NCI-H226 (cell line): ENCODE results near the gene PAMR1.
A peak's percentile ranks its signal among the peaks of the same experiment; 100 is the strongest.
"Not testable (repeated sequence)": the region's sequence is repeated elsewhere in the genome, so short reads cannot be mapped to it uniquely, and the experiment has no call there.

Source experiments
- DNase-seq: peaks from one replicate; pipeline ENCODE4 v3.0.0-alpha.2; 2015

Gene PAMR1

GRCh38 chr11:35543481-35543880, 18.1 kb upstream of the PAMR1 start:
- DNase-seq = no peak

GRCh38 chr11:35541621-35542375, 16.4 kb upstream of the PAMR1 start:
- DNase-seq = peak; percentile 79

GRCh38 chr11:35540526-35540925, 15.1 kb upstream of the PAMR1 start:
- no peak for DNase-seq

- DNase-seq = no peak
These were observed 14.4 kb upstream of the PAMR1 start for GRCh38 chr11:35539781-35540281.

- DNase-seq = no peak
These were observed 13.8 kb upstream of the PAMR1 start for GRCh38 chr11:35539256-35539655.

GRCh38 chr11:35536470-35536869, 11.1 kb upstream of the PAMR1 start:
- DNase-seq = no peak

GRCh38 chr11:35531246-35531645, 5.8 kb upstream of the PAMR1 start:
- no peak for DNase-seq

- peak; percentile 93 for DNase-seq
These were observed 4.6 kb upstream of the PAMR1 start for GRCh38 chr11:35529971-35530495.

GRCh38 chr11:35526370-35526792, 965 bp upstream of the PAMR1 start:
- no peak for DNase-seq

GRCh38 chr11:35524780-35525179, 636 bp downstream of the PAMR1 start:
- DNase-seq = no peak

GRCh38 chr11:35523861-35524260, 1.6 kb downstream of the PAMR1 start:
- DNase-seq = no peak

- DNase-seq = no peak
These were observed 2.1 kb downstream of the PAMR1 start for GRCh38 chr11:35523331-35523768.

- DNase-seq = not testable (repeated sequence)
These were observed 3.3 kb downstream of the PAMR1 start for GRCh38 chr11:35522091-35522490.

GRCh38 chr11:35520376-35520775, 5.0 kb downstream of the PAMR1 start:
- no peak for DNase-seq

GRCh38 chr11:35518766-35519165, 6.7 kb downstream of the PAMR1 start:
- no peak for DNase-seq

- DNase-seq = no peak
These were observed 7.9 kb downstream of the PAMR1 start for GRCh38 chr11:35517481-35517880.

GRCh38 chr11:35516403-35516802, 9.0 kb downstream of the PAMR1 start:
- DNase-seq = no peak

- DNase-seq = peak; percentile 76
These were observed 10.2 kb downstream of the PAMR1 start for GRCh38 chr11:35515224-35515623.

- no peak for DNase-seq
These were observed 10.9 kb downstream of the PAMR1 start for GRCh38 chr11:35514481-35514880.

GRCh38 chr11:35511666-35512065, 13.8 kb downstream of the PAMR1 start:
- DNase-seq = peak; percentile 29

GRCh38 chr11:35507688-35508087, 17.7 kb downstream of the PAMR1 start:
- DNase-seq = peak; percentile 23

GRCh38 chr11:35501776-35502175, 23.6 kb downstream of the PAMR1 start:
- DNase-seq = no peak

- DNase-seq = no peak
These were observed 24.7 kb downstream of the PAMR1 start for GRCh38 chr11:35500744-35501143.

- DNase-seq = no peak
These were observed 29.0 kb downstream of the PAMR1 start for GRCh38 chr11:35496416-35496815.
